WI38 (cell line): ENCODE results near the gene RBM33.

Experiments
- H3K4me3 ChIP-seq: 2 replicates; pipeline ENCODE4 v1.5.1; 2011; ENCODE audit warnings: low read depth, mild to moderate bottlenecking, control low read depth, low read length
- CTCF ChIP-seq: IDR thresholded peaks from 2 replicates; pipeline ENCODE4 v1.5.1; 2012; ENCODE audit warnings: low read depth, mild to moderate bottlenecking, control low read depth, low read length

RBM33 gene

DNA sequence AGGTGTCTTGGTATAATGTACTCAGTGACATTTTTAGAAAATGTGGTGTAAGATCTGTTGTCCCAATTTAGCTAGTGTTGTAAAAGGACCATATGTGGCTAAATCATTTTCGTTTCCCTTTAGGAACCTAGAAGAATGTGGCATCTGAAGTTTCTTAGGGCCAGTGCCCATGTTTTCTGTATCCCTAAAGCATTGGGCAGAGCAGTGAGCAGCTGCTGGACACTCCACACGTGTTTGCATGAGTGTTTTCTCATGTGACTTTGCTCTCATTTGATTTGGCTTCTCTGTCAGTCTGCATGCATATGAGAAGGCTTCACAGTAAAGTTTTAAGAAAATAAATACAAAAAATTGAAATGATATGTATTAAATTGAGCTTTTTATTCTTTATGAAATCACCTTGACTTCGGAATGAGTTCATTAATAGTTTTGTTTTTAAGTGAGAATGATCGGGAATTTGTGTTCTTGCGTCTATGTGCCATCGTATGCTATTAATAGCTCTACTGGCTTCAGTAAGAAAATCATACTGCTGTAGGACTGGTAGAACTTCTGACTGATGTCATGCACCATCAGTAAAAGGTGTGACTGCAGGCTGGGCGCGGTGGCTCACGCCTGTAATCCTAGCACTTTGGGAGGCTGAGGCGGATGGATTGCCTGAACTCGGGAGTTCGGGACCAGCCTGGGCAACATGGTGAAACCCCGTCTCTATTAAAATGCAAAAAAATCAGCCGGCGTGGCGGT, 61.3 kb downstream of the RBM33 start:
- H3K4me3 ChIP-seq: no peak overlapping the region
- no peak for TF ChIP-seq CTCF

GRCh38 chr7:155706376-155706775, 61.9 kb downstream of the RBM33 start:
- no peak overlapping the region for H3K4me3 ChIP-seq
- TF ChIP-seq CTCF: no peak

GRCh38 chr7:155709453-155709852, 65.0 kb downstream of the RBM33 start:
- no peak overlapping the region for H3K4me3 ChIP-seq
- no peak for TF ChIP-seq CTCF

- no peak overlapping the region for H3K4me3 ChIP-seq
- TF ChIP-seq CTCF: no peak
These were observed 65.6 kb downstream of the RBM33 start for GRCh38 chr7:155710031-155710430.

GRCh38 chr7:155710530-155710929, 66.1 kb downstream of the RBM33 start:
- no peak overlapping the region for H3K4me3 ChIP-seq
- TF ChIP-seq CTCF: no peak

DNA sequence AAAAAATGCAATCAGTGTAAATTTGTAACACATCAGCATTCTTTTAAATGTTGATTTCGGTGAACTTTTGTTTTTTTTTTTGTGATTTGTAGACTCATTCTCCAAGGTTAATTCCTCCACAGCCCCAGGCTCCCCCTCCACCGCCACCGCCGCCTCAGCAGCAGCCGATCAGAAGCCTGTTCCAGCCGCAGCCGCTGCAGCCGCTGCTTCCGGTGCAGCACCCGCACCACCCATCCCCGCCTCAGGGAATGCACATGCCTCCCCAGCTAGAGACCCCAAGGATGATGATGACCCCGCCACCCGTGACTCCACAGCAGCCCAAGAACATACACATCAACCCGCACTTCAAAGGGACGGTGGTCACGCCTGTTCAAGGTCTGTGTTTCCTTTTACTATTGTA, 66.6 kb downstream of the RBM33 start:
- no peak for TF ChIP-seq CTCF
- H3K4me3 ChIP-seq: no peak overlapping the region

DNA sequence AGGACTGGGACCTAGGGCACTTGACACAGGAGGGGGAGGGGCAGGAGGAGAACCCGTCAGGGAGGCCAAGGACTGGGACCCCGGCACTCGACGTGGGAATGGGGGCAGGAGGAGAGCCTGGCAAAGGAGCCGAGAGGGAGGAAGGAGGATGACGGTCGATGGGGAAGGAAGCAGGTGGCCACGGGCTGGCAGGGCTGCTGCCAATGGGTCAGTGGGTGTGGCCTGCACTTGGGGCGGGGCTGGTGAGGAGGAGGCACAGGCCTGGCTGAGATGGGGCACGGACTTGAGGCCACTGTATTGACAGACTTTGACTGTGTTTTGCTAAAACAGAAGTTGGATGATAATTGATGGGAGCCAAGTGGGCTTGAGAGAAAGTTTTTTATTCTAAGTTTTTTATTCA, 68.9 kb downstream of the RBM33 start:
- TF ChIP-seq CTCF: no peak
- H3K4me3 ChIP-seq: no peak overlapping the region
